ENCODE data around the gene HOXA9. TPM values are rescaled to one million over a fixed set of nuclear protein-coding genes. Genes with fewer than 3 reads are reported as not detected.
A peak's percentile ranks its signal among the peaks of the same experiment; 100 is the strongest.

Gene HOXA9
- total RNA-seq, 4 donors from 2014 or later = 19.5 to 130 (median 50.6) TPM

DNA sequence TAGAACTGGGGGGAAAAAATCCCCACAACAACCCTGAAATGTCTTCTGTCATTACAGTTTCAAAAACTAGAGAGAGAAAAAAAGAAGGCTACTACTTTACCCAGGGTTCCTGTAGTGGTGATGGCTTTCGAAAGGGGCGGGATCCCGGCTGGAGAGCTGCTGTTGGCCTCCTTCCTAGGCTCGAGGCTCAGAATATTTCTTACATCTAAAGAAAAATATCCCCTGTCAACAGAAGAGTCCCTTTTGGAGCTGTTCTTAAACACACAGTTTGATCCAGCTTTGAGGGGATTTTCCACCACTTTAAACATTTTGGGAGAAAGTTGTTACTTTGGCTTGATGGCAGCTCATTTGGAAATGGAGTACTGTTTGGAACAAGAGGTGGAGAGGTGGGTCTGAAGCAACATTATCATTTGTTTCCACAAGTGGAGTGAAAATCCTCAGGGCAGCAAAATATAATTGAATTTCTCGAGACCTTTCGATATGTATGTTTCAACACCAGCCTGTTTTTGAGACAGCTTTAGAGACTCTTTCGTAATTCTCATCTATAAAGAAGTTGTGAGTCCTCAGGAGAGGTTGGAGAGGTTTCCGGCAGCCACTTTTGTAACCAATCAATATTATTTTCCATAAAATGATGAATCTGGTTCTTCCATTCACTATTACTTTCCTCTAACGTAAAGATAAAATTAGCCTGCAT, 29.5 kb upstream of the HOXA9 start:
- in situ Hi-C loops (cut with MboI; ENCODE audit: low pct_ligation_motif_present in 1 of 4, low pct_unique_long_range_greater_than_20kb in 1 of 4, low sequenced_read_pairs in 3 of 4) = loop anchor here in 2 of 4 donors (25.0 kb wide), 1 partner anchor 1333 kb away; no protein-coding TSS in a partner anchor
- H3K4me3 ChIP-seq = peak overlapping the region in 3 of 4 donors; percentile 57 to 73 (median 59)
- no peaks in the 10 kb centered on the region for H3K9me3 ChIP-seq
- H3K27ac ChIP-seq = peak overlapping the region; percentile 95 to 99 (median 98)
- no peaks in the 10 kb centered on the region for H3K36me3 ChIP-seq
- intact Hi-C loops (cut with DNase I; ENCODE audit: low total_unique reads) = loop anchor here (5.0 to 10.0 kb wide), 3 partner anchors 722 to 980 kb away; no protein-coding TSS in a partner anchor
- 31 to 35% methylated on average over 9 of the region's 9 CpGs for WGBS, 2 donors (ENCODE audit: low coverage in 1 of 2)
- DNase-seq = peak; percentile 38
- peaks cover 71% of the 10 kb centered on the region for H3K27me3 ChIP-seq
- peaks cover 11 to 43% (median 25%) of the 10 kb centered on the region in 4 donors for H3K4me1 ChIP-seq
- TF ChIP-seq POLR2AphosphoS5 (IDR thresholded peaks at IDR 0.05) (no peak), CTCF (IDR thresholded peaks at IDR 0.05) (no peak), POLR2A (IDR thresholded peaks at IDR 0.05) (no peak), EP300 (IDR thresholded peaks at IDR 0.05; ENCODE audit: low read depth) (no peak)

GRCh38 chr7:27194002-27194352, 28.6 kb upstream of the HOXA9 start:
- H3K9me3 ChIP-seq = no peaks in the 10 kb centered on the region
- peaks cover 72% of the 10 kb centered on the region for H3K27me3 ChIP-seq
- intact Hi-C loops (cut with DNase I; ENCODE audit: low total_unique reads) = loop anchor here (5.0 to 10.0 kb wide), 3 partner anchors 723 to 981 kb away; no protein-coding TSS in a partner anchor
- H3K4me3 ChIP-seq = peak overlapping the region in 3 of 4 donors; percentile 57 to 73 (median 59)
- H3K36me3 ChIP-seq = no peaks in the 10 kb centered on the region
- H3K4me1 ChIP-seq = peaks cover 16 to 48% (median 34%) of the 10 kb centered on the region in 4 donors
- no peak for DNase-seq
- TF ChIP-seq POLR2AphosphoS5 (IDR thresholded peaks at IDR 0.05) (no peak), EP300 (IDR thresholded peaks at IDR 0.05; ENCODE audit: low read depth) (no peak), CTCF (IDR thresholded peaks at IDR 0.05) (no peak), POLR2A (IDR thresholded peaks at IDR 0.05) (no peak)
- peak overlapping the region; percentile 95 to 99 (median 98) for H3K27ac ChIP-seq
- WGBS, 2 donors (ENCODE audit: low coverage in 1 of 2) = 18 to 43% methylated on average over 2 of the region's 2 CpGs
- in situ Hi-C loops (cut with MboI; ENCODE audit: low pct_ligation_motif_present in 1 of 4, low pct_unique_long_range_greater_than_20kb in 1 of 4, low sequenced_read_pairs in 3 of 4) = loop anchor here in 2 of 4 donors (25.0 kb wide), 1 partner anchor 1332 kb away; no protein-coding TSS in a partner anchor

DNA sequence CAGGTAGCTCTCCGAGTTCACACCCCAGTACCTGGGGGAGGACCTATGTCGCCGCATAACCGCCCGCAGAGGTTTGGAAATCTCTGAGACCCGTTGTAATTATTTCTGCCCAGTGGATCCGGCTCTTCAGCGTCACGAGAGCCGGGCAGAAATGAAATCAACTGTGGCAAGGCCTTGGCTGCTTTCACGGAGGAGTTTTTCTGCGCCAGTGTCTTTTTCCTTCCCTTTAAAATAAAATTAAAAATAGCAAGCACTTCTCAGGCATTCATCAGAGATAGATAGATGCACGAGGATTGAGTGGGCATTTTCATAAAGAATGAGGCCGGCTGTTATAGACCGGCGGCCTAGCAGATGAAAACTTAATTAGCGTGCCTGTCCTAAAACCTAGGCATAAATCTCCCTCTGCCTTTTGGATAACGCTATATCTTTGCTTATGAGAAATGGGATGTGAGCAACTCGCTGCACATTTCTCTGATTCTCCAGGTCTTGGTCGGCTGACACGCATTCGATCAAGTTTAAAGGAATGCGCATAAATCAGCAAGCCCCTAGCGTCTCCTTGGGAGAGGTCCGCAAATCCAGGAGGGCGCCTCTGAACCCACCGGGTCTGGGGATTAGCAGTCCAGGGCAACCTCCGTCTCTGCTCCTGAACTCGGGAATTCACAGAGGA, 28.1 kb upstream of the HOXA9 start:
- Histone ChIP-seq H3K36me3 (no peaks in the 10 kb centered on the region), H3K4me1 (peaks cover 16 to 48% (median 37%) of the 10 kb centered on the region in 4 donors), H3K27me3 (peaks cover 72% of the 10 kb centered on the region), H3K9me3 (no peaks in the 10 kb centered on the region), H3K27ac (peak overlapping the region; percentile 95 to 99 (median 98)), H3K4me3 (peak overlapping the region; percentile 27 to 73 (median 58))
- TF ChIP-seq EP300 (IDR thresholded peaks at IDR 0.05; ENCODE audit: low read depth) = no peak
- peak in 1 of 5 experiments; percentile 9 for TF ChIP-seq CTCF (IDR thresholded peaks at IDR 0.05)
- intact Hi-C loops (cut with DNase I; ENCODE audit: low total_unique reads) = loop anchor here (5.0 to 10.0 kb wide), 3 partner anchors 724 to 981 kb away; no protein-coding TSS in a partner anchor
- WGBS, 2 donors (ENCODE audit: low coverage in 1 of 2) = 14 to 30% methylated on average over 4 to 29 of the region's 29 CpGs
- DNase-seq = no peak
- in situ Hi-C loops (cut with MboI; ENCODE audit: low pct_ligation_motif_present in 1 of 4, low pct_unique_long_range_greater_than_20kb in 1 of 4, low sequenced_read_pairs in 3 of 4) = loop anchor here in 2 of 4 donors (25.0 kb wide), 1 partner anchor 1331 kb away; no protein-coding TSS in a partner anchor

Measured in transverse colon (tissue), 4 donors.